Endothelial cell of hepatic sinusoid (primary cell): ENCODE data around the gene HOXB6.

Experiments used
- in situ Hi-C: cut with HindIII; loops from 2 replicates; pipeline ENCODE4 v1.10.0; 2017; ENCODE audit warnings: low sequenced_read_pairs

Gene HOXB6

DNA sequence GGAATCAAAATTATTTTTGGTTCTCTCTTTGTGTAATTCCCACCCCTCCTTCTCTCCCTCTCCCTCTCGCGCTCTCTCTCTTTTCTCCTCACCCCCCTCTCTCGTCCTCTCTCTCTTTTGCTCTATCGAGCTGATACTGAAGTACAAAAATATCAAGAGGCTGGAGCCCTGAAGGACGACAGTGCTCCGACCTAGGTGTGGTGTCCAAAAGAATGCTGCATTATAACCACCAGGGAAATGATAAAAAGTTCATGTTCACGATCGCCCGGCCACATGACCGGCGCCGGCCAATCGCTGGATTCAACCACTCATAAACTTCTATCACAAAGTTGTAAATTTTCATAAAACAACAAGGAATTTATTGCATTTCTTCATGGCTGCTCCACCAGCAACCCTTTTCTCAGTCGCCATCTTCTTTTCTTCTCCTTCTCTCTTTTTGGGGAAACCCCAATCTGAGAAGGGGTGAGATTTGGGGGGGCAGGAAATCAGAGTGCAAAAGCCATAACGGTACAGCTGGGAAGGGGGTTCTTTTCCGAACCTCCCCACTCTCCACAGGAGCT, at the start of gene HOXB6:
Gene HOXB6 (minus strand): TSS at position 217 of the 560 bp plus-strand sequence. CDS start 6,836 bp downstream, outside the sequence.
- in situ Hi-C loops = no loop called here

DNA sequence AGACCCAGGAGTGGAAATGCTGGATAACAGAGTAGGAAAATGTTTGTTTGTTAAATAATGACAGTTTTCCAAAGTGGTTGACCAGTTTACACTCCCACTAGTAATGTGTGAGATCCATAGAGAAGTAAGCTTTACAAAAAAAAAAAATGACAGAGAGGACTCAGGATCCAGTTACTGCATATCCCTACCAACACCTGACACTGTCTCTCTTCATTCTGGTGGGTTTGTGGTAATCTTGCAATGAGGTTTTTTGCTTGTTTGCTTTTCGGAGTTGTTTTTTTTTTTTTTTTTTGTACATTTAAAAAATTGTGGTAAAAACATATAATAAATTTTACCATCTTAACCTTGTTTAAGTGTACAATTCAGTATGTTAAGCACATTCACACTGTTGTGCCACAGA, 45.0 kb upstream of the HOXB6 start:
- in situ Hi-C loops = no loop called here

DNA sequence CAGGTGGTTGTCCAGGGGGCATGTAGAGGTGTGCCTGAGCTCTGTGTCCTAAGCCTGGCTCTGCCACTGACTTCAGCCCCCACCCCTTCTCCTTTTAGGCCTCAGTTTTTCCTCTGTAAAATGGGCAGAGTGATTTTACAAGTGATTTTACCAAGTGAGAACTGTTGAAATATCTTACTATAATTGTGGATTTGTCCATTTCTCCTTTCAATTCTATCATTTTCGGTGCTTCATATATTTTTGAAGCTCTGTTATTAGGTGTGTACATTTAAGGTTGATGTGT, 43.1 kb upstream of the HOXB6 start:
- in situ Hi-C loops = no loop called here

DNA sequence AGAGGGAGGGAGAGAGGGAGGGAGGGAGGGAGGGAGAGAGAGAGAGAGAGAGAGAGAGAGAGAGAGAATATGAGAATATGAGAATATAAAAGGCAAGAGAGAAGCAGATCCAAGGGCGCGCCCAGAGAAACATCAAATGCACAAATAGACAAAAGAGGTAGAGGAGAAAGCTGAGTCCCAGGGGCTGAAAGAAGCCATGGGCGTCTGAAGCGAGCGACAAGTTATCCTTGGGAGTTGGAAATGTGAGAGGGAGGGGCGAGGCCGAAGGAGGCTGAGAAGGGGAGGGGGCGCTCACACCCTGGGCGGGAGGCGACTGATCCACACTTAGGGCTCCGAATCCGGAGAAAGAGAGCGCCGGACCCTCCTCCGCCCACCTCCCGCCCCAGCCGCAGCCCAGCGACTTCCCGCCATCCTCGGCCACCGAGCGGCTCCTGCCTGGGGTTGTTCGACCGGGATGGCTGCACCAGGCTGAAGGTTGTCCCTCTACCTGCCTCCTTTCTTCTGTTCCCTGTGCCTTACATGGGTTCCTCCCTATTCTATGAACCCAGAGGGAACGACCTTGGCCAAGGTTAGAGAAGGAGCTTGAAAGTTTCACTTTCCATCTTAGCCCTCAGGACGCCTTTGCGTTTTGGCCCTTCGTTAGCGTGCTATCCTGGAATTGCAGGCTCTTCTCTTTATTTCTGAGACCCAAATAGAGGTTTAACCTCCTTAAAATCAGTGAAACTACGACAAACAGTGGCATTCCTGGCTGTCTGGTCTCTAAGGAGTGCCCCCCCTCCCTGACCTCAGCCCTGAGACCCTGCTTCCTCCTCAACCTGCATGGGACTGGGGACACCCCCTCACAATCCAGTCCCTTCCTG, 42.5 kb upstream of the HOXB6 start:
- in situ Hi-C loops = no loop called here

DNA sequence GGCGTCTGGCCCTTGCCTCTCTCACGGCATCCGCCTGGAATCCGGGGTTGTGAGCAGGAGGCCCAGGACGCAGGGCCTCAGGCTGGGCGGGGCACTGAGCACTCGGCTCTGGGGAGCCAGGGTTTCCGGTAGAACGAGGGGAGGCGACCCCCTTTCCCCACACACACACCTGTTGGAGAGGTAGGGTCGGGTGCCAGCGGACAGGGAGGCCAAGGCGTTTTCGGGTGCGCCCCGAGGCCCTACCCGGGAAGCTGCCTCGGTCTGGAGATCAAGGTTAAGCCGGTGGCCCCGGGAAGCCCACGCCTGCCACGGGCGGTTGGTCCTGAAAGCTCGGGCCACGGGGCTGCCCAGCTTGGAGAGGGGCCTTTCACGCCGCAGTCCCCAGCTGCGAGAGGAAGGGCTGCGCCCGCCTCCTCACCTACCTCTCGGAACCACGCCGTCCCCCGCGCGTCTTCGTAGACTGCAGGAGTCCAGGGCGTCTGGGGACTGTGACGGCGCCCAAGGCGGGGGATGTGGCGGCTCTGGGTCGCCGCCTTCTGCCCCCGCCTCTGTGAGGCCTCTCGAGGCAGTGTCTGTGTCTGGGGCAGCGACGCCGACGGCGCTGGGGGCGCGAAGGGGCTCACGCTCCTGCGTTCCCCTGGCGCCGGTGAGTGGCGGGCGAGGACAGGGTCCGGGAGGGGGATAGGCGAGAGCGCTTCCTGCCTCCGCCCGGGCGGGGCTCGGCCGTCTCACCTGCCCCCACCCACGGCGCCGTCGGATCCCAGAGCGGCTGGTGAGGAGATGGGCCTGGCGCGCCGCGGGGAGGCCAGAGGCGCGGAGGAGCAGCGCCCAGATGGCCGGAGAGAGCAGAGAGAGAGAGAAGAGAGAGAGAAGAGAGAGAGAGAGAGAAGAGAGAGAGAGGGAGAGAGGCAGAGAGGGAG, 41.7 kb upstream of the HOXB6 start:
- in situ Hi-C loops = no loop called here

DNA sequence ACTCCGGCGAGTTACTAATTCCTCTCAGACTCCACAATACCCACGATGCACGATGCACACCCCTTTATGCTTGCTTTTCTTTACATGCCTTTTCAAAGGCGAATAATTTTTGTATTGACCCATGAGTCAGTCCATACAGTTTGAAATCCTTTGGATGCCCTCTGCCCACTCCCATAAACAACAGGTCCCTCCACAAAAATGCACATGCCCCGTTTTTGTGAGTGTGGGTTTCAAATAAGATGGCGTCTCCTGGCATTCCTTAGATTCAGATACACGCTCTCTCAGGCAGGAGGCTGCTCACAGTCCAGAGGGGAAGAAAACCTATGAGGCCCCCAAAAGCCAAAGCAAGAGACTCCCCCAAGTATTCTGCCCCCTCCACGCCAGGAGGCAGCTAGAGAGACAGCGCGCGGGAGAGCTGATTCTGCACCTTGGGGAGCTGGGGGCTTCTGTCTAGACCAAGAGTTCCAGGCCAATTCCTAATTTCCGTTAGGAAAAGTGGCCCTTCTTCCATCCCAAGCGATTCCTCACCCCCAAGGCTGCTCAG, 40.9 kb upstream of the HOXB6 start:
- in situ Hi-C loops = no loop called here

DNA sequence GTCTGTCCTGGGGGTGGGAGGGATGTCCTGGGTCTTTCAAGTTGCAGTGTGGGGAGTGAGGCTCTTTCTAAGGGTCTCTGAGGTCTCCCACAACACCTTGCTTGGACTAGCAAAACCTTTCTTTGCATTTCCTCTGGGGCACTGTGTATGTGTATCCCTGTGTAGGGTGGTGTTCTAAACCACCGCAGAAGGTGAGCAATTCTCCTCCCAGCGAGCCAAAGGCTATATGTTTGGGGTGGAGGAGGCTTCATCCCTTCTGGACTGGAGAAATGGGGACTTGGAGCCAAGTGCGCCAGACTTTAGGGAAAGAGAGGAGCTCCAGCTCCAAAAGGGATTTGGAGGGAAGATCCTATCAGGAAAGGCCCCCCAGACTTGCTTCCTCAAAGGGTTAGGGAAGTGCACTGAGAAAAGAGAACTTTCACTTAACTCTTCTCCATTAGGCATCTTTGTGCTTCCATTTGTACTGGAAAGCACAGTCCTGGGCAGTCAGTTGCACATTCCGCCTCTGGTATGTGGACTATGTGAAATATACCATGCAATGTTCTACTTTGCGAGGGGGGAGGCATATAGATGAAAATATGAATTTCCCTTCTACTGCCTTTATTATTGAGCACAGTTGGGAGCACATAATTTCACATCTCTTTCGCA, 40.2 kb upstream of the HOXB6 start:
- in situ Hi-C loops = loop anchor here (5.0 kb wide), 1 partner anchor 92 kb away; no protein-coding TSS in a partner anchor

DNA sequence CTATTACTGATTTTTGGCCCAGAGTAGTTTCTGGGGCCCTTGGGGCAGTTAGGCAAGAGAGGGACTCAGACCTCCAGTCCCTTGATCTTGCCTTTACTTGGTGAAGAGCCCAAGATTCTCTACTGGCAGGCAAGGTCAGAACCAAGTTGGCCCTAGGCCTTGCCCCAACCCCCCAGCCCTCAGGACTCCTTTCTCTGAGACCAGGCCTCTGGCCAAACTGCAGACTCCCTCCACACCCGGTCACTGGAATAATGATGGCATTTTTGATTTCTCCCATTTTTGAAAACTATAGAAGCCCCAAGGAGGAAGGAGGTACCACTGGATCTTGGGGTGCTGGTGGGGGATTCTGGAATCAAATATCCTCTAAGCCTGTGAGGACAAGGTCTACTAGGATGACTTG, 39.4 kb upstream of the HOXB6 start:
- in situ Hi-C loops = loop anchor here (5.0 kb wide), 1 partner anchor 93 kb away; no protein-coding TSS in a partner anchor

DNA sequence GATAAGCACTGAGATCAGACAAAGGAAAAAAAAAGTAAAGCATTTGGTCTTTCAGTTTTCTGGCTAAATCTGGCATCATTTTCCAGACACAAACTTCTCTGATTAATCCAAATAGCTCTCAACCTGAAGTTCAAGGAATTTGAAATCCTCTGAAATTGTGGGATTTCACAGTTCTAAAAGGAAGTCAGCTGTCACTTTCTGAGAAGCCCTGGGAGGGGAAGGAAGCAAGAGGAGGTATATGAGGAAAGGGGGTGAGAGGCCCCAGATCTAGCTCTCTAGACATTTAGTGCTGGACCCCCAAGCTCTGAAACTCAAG, 38.9 kb upstream of the HOXB6 start:
- in situ Hi-C loops = loop anchor here (5.0 kb wide), 1 partner anchor 94 kb away; no protein-coding TSS in a partner anchor

DNA sequence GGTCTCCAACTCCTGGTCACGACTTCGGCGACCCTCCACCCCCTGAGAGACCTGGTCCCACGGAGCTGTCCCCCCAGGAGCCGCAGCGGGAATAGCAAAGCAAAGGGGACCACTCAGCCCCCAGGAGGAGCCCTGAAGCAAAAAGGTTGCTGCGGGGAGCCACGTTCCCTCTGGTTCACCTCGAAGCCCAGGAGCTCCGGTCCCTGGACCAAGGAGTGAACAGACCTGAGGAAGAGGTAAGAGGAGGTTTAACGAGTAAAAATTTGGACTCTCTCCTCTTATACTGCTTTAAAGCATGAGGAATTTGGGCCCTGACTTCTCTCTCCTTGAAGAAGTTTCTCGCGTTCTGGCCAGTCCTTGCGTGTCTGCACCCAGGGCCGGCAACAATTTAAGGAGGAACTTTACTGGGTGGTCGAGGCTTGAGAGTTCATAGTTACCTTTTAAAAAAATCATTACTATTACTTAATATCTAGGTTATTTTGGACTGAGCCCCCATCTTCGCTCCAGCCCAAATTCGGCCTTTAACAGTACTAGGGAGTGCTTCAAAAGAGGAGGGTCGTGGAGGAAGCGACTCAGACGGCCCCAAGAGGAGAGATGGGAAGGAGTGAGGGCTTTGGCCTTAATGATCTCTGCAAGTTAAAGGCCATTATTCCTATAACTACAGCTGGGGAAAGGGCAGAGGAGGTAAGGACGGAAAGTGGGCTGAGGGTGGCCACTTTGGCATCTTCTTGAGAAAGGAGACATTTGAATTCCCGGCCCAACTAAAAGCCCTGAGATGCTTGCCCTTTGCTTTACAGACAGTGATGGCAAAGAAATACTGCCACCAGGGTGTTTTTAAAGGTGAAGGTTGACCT, 38.3 kb upstream of the HOXB6 start:
- in situ Hi-C loops = loop anchor here (5.0 kb wide), 1 partner anchor 94 kb away; no protein-coding TSS in a partner anchor

DNA sequence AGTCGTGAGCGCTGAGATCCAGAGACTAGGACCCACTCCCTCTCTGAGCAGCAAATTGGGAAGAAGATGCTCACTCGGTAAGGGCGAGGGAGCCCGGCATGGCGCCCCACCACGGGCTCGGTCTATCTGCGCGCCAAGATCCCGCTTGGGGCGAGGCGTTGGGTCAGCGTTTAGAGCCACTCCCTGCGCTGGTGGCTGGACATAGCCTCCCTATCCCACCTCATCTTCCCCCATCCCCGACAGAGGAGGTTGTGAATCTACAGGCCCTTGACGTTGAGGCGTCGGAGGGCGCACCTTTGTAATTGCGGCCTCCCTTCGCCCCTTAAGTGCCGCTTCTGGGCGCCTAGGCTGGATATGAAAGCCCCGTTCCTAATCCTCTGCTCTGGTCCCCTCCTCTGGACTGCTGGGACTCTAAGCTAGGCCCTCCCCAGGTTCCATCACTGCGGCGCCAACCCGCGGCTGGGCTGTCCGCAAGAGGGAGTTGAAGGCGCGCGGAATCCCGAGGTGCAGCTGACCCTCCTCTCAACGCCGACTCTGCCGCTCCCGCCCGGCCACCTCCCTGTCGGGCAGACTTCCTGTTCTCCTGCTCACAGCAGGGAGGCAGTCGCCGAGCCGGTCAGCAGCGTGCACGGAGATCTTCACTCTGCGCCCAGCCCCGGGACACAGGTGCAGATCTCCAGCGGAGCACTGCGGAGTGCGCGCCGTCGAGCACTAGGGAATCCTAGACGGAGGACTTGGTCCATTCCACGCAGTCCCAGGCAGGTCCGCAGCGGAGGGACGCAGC, 37.5 kb upstream of the HOXB6 start:
- in situ Hi-C loops = loop anchor here (5.0 kb wide), 1 partner anchor 95 kb away; no protein-coding TSS in a partner anchor

DNA sequence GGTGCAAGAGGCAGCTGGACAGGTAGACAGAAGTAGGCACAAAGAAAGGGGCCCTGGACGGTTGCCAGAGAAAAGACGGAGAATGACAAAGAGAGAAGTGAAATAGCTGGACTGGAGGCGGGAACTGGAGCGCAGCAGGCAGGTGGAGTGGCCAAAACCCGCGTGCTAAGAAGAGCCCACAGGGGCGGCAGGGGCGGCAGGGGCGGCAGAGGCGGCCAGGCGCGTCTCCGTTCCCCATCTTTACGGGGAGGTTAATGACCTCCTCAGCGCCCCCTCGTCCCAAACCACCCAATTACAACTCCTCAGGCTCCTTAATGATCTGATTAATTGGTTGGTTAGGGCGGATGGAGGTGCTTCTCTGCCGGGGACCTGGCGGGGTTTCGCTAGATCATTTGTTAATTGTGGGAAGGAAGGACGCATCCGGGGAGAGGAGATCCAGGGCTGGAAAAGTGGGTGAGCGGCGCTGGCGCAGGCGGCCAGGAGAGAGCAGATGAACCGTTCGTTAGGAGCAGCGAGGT, 36.8 kb upstream of the HOXB6 start:
- in situ Hi-C loops = loop anchor here (5.0 kb wide), 1 partner anchor 96 kb away; no protein-coding TSS in a partner anchor

DNA sequence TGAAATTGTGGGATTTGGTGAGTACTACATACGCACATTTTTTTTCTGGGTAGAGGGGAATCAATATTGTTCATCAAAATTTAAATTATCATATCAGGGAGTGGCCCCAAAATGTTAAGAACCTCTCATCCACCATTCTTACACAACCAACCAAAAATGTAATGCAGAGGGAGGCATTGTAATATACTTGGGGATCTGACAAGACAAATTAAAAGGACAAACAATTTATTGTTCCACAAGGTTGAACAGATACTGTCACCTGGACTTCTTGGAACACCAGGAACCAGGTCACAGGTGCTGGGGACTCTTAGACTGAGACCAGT, 36.0 kb upstream of the HOXB6 start:
- in situ Hi-C loops = loop anchor here (5.0 kb wide), 1 partner anchor 96 kb away; no protein-coding TSS in a partner anchor

DNA sequence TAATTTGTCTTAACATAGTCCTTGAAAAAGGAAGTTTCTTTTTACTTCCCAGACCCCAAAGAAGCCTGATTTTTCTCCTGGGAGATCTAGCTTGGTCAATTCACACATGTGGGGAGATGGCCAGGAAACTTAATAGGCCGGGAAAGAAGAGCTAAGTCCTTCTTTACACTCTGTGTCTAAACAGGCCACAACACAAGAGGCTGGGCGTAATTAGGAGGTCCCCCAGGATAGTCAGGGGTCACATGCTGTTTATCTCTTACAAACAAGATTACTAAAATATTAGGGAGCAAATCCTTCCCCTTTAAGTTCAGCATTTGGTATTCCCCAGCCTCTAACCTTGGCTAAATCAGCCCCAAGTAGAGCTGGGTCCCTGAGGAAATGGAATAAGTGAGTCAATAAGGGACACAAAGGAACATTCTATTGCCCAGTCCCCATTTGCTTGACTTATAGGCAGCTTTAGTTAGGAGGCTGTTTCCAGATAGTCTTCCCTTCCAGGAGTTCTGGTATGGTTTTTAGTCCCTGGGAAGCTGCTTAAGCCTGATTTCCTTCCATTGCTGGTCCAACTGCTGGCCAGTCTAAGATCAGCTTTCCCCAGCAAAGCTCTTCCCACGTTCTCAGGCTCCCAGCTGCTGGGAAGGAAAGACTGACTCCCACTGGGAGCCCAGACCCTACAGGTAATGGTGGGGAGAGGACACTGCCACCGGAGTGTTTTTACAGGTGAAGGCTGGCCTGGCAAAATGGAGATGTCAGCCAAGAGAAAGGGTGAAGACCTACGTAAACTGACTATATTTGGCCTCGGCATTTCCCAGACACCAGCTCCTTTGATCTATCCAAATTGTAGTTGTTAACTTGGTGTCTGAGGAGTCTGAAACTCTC, 35.4 kb upstream of the HOXB6 start:
- in situ Hi-C loops = loop anchor here (5.0 kb wide), 1 partner anchor 97 kb away; no protein-coding TSS in a partner anchor

DNA sequence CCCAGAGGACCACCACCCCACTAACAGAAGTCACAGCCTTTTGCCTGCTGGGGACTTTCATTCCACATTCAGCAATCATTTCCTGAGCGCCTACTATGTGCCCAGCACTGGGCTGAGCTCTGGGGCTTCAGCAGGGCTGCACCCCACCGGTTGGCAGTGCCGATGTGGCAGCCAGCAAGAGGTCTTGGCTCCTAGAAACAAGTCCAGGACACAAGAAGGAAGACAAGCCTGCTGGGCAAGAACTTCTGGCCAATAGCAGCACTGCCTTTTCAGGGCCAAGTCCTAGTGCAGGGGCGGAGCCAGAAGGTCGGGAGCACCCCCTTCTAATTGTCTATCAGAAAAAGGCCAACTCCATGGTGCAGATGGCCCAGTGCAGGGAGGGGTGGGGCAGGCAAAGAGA, 34.4 kb upstream of the HOXB6 start:
- in situ Hi-C loops = no loop called here

DNA sequence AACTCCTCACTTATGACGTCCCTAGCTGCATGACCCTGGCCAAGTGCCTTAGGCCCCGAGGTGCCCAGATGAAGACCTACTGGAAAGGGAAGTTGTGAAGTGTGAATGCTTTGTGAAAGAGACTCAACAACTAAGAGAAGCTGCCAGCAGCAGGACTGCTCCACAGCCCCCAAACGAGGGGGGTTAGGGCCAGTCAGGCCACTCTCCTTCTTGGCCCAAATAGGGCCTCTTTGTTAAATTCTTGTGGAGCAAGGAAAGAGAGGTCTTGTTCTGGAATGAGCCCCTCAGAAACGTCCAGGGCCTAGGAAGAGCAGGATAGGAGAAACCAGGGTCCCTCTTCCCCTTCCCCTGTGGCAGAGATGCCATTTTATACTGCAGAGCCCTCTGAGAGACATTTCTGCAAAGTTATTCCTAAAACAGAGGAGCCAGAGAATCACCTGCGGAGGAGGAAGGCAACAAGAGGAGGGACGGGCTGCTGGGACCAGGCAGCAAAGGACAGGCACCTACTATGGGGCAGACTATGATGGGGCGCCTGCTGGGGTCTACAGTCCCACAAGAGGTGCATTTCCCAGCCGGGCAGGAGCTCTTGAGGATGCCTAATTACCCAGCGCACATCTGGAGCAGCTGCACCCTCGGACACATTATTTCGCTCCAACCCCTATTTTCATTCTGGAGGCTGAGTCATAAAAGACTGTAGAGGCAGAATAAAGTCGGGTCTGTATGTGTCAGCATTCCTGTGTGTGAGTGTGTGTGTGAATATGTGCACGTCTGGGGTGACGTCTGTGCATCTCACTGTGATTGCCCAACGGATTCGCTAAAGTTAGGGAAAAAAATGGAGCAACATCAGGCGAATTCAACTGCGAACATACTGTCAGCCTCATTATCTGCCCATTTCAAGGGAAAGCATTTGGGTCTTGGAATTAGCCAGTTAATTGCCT, 32.8 kb upstream of the HOXB6 start:
- in situ Hi-C loops = no loop called here
